OCI-LY1 (cell line): Measurements from ENCODE around the gene POU2F1.

Source experiments
- H2AFZ ChIP-seq: fragments of 200-600 bp; sonication (generic), shearing (Covaris generic); 2 replicates; pipeline ENCODE4 v1.6.0; 2014; ENCODE audit warnings: antibody characterized with exemption, mild to moderate bottlenecking, low read length
- H3F3A ChIP-seq: fragments of 200-600 bp; sonication (generic), shearing (Covaris generic); 2 replicates; pipeline ENCODE4 v1.6.0; 2014; ENCODE audit warnings: mild to moderate bottlenecking, antibody characterized with exemption, low read length, moderate library complexity; ENCODE audit not compliant: insufficient read depth
- H3K27ac ChIP-seq: fragments of 200-600 bp; sonication (generic); 2 replicates; pipeline ENCODE4 v1.5.1; 2014; ENCODE audit warnings: low read length, mixed run types, mild to moderate bottlenecking, low read depth; ENCODE audit not compliant: poor library complexity, severe bottlenecking
- H3K27me3 ChIP-seq: fragments of 200-600 bp; sonication (generic); 2 replicates; pipeline ENCODE4 v1.6.0; 2014; ENCODE audit warnings: antibody characterized with exemption, mild to moderate bottlenecking, low read length, moderate library complexity; ENCODE audit not compliant: insufficient read depth
- H3K36me3 ChIP-seq: fragments of 200-600 bp; sonication (generic); 2 replicates; pipeline ENCODE4 v1.6.1; 2014; ENCODE audit warnings: mild to moderate bottlenecking, antibody characterized with exemption, low read length, moderate library complexity, mixed read lengths; ENCODE audit not compliant: insufficient read depth
- H3K4me1 ChIP-seq: fragments of 200-600 bp; sonication (generic); 2 replicates; pipeline ENCODE4 v1.5.1; 2014; ENCODE audit warnings: mild to moderate bottlenecking, low read length, moderate library complexity; ENCODE audit not compliant: insufficient read depth, severe bottlenecking
- H3K4me2 ChIP-seq: fragments of 200-600 bp; sonication (generic), shearing (Covaris generic); 2 replicates; pipeline ENCODE4 v1.6.1; 2014; ENCODE audit warnings: low read length
- H3K4me3 ChIP-seq: fragments of 200-600 bp; sonication (generic); 2 replicates; pipeline ENCODE4 v1.5.1; 2014; ENCODE audit warnings: low read length, low read depth, mild to moderate bottlenecking, mixed read lengths; ENCODE audit not compliant: poor library complexity, severe bottlenecking
- H3K79me2 ChIP-seq: fragments of 200-600 bp; shearing (Covaris generic); 2 replicates; pipeline ENCODE4 v1.6.1; 2016; ENCODE audit warnings: mixed run types, low read length, mixed read lengths; ENCODE audit not compliant: insufficient read depth
- H3K9ac ChIP-seq: fragments of 200-600 bp; sonication (generic), shearing (Covaris generic); 2 replicates; pipeline ENCODE4 v1.6.1; 2014; ENCODE audit warnings: mild to moderate bottlenecking, low read length, mixed read lengths
- H3K9me2 ChIP-seq: fragments of 200-600 bp; sonication (generic), shearing (Covaris generic); 2 replicates; pipeline ENCODE4 v1.6.1; 2014; ENCODE audit warnings: low read depth, mild to moderate bottlenecking, low read length, mixed read lengths
- H3K9me3 ChIP-seq: fragments of 200-600 bp; shearing (Covaris generic); 2 replicates; pipeline ENCODE4 v1.6.1; 2014; ENCODE audit warnings: low read length, mixed read lengths
- H4K20me1 ChIP-seq: fragments of 200-600 bp; sonication (generic), shearing (Covaris generic); 2 replicates; pipeline ENCODE4 v1.6.0; 2016; ENCODE audit warnings: mild to moderate bottlenecking, low read length; ENCODE audit not compliant: insufficient read depth
- EZH2 ChIP-seq: fragments of 200-600 bp; sonication (generic), shearing (Covaris generic); IDR thresholded peaks from 2 replicates; pipeline ENCODE4 v1.8.0; 2017; ENCODE audit warnings: borderline replicate concordance, mixed run types, mild to moderate bottlenecking, antibody characterized with exemption, low read length, moderate library complexity, mixed read lengths
- TF ChIP-seq, protein P1 (sequence below): fragments of 200-600 bp; sonication (generic), shearing (Covaris generic); IDR thresholded peaks from 2 replicates; pipeline ENCODE4 v1.5.1; 2017; ENCODE audit warnings: mild to moderate bottlenecking, antibody characterized with exemption, low read length, moderate library complexity, mixed read lengths

The POU2F1 gene

DNA sequence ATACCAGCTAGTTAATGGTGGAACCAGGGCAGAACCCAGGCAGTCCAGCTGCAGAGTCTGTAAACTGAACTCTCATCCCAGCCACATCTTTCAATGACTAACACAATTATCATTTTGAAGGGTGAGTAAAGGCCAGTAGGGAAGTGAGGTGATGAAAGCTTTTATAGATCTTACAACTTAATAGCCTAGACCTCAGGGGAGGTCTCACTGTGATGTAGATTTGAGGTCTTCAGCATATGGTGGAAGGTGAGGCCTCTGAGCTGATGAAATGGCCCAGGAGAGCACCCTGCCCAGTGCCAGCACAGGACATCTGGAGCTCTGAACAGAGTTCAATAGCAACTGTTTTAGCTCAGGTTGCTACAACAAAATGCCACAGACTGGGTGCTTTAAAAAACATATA is 44.8 kb upstream of the POU2F1 start:
- Histone ChIP-seq H3K79me2 (no peaks in the 10 kb centered on the region), H3K4me2 (no peak overlapping the region), H3K9me3 (no peaks in the 10 kb centered on the region), H3F3A (no peaks in the 10 kb centered on the region), H3K27ac (no peak overlapping the region), H3K36me3 (no peaks in the 10 kb centered on the region), H3K27me3 (no peaks in the 10 kb centered on the region; the same call in 1 of the 2 replicates), H4K20me1 (no peaks in the 10 kb centered on the region), H3K9me2 (no peaks in the 10 kb centered on the region), H3K4me1 (no peaks in the 10 kb centered on the region), H3K9ac (no peak overlapping the region), H3K4me3 (no peak overlapping the region), H2AFZ (no peak overlapping the region)
- TF ChIP-seq, protein P1, sequence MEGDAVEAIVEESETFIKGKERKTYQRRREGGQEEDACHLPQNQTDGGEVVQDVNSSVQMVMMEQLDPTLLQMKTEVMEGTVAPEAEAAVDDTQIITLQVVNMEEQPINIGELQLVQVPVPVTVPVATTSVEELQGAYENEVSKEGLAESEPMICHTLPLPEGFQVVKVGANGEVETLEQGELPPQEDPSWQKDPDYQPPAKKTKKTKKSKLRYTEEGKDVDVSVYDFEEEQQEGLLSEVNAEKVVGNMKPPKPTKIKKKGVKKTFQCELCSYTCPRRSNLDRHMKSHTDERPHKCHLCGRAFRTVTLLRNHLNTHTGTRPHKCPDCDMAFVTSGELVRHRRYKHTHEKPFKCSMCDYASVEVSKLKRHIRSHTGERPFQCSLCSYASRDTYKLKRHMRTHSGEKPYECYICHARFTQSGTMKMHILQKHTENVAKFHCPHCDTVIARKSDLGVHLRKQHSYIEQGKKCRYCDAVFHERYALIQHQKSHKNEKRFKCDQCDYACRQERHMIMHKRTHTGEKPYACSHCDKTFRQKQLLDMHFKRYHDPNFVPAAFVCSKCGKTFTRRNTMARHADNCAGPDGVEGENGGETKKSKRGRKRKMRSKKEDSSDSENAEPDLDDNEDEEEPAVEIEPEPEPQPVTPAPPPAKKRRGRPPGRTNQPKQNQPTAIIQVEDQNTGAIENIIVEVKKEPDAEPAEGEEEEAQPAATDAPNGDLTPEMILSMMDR = no peak

- no peaks in the 10 kb centered on the region for H3F3A ChIP-seq
- no peak overlapping the region for H3K27ac ChIP-seq
Observed at GRCh38 chr1:167178831-167179230, 41.9 kb upstream of the POU2F1 start.

DNA sequence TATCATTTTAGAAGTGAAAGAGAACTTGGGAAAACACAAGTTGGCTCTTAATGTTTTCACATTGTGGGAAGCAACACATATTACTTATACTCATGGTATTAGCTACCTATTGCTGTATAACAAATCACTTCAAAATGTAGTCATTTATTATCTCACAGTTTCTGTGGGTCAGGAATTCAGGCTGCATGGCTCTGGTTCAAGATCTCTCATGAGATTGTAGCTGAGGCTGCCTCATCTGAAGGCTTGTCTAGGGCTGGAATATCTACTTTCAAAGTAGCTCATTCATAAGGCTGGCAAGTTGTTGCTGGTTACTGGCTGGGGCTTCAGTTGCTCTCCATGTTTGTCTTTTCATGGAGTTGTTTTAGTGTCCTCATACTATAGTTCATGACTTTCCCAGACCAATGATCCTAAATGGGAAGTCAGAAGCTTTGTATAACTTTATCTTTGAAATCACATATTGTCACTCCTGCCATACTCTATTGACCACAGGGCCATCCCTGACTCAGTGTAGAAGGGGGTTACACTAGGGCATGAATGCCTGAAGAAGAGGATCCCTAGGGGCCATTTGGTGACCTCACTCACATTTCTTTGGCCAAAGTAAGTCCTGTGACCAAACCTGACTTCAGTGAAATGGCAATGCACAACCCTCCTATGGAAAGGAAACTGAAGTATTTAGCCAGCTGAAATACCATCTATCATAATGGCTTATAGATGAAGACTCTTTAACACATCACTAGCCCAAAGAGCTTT is 37.9 kb upstream of the POU2F1 start:
- no peak for TF ChIP-seq EZH2
- TF ChIP-seq, protein P1 = no peak
- no peak overlapping the region for H3K4me3 ChIP-seq
- no peak overlapping the region for H2AFZ ChIP-seq
- H3K9ac ChIP-seq = no peak overlapping the region
- no peaks in the 10 kb centered on the region for H3K9me3 ChIP-seq
- no peaks in the 10 kb centered on the region for H4K20me1 ChIP-seq
- H3K27ac ChIP-seq = no peak overlapping the region
- no peaks in the 10 kb centered on the region; the same call in 1 of the 2 replicates for H3K27me3 ChIP-seq
- no peaks in the 10 kb centered on the region for H3K4me1 ChIP-seq
- no peak overlapping the region for H3K4me2 ChIP-seq
- H3K79me2 ChIP-seq = no peaks in the 10 kb centered on the region
- H3K9me2 ChIP-seq = no peaks in the 10 kb centered on the region
- H3F3A ChIP-seq = no peaks in the 10 kb centered on the region
- H3K36me3 ChIP-seq = no peaks in the 10 kb centered on the region

More at GRCh38 chr1:167178831-167179230, 41.9 kb upstream of the POU2F1 start:
- no peaks in the 10 kb centered on the region for H3K36me3 ChIP-seq
- no peaks in the 10 kb centered on the region for H3K9me2 ChIP-seq
- H3K9ac ChIP-seq = no peak overlapping the region
- no peak overlapping the region for H3K4me2 ChIP-seq
- H3K4me1 ChIP-seq = no peaks in the 10 kb centered on the region
- H3K9me3 ChIP-seq = no peaks in the 10 kb centered on the region
- H4K20me1 ChIP-seq = no peaks in the 10 kb centered on the region
- H3K79me2 ChIP-seq = no peaks in the 10 kb centered on the region
- H2AFZ ChIP-seq = no peak overlapping the region
- H3K4me3 ChIP-seq = no peak overlapping the region
- TF ChIP-seq, protein P1 = no peak
- TF ChIP-seq EZH2 = no peak
- no peaks in the 10 kb centered on the region; the same call in 1 of the 2 replicates for H3K27me3 ChIP-seq
